ENCODE measurements around the gene ZNF830.

DNA sequence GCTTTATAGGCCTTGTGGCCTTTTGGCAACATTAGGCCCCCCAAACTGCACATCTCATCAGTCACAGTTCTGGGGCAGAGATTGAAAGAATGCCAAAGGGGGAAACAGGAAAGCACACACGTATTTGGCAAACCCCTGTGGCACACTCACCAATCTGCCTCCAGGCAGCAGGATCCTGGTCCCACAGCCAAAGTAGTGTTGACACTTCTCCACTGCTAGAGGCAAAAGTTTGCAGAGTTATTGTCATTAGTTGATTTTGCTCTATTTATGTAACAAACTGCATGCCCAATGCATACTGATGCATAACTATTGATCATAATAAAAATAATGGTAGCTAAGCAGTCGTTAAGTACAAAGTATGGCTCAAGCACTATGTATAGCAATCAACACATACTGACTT lies 45.2 kb upstream of the ZNF830 start:
- TF ChIP-seq, protein P1, sequence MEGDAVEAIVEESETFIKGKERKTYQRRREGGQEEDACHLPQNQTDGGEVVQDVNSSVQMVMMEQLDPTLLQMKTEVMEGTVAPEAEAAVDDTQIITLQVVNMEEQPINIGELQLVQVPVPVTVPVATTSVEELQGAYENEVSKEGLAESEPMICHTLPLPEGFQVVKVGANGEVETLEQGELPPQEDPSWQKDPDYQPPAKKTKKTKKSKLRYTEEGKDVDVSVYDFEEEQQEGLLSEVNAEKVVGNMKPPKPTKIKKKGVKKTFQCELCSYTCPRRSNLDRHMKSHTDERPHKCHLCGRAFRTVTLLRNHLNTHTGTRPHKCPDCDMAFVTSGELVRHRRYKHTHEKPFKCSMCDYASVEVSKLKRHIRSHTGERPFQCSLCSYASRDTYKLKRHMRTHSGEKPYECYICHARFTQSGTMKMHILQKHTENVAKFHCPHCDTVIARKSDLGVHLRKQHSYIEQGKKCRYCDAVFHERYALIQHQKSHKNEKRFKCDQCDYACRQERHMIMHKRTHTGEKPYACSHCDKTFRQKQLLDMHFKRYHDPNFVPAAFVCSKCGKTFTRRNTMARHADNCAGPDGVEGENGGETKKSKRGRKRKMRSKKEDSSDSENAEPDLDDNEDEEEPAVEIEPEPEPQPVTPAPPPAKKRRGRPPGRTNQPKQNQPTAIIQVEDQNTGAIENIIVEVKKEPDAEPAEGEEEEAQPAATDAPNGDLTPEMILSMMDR (IDR thresholded peaks at IDR 0.05; ENCODE audit: insufficient read depth, low read depth, low read length), result no peak
- no peak for TF ChIP-seq EZH2 (IDR thresholded peaks at IDR 0.05; ENCODE audit: insufficient read depth, low read length)

All from astrocyte (in vitro differentiated cells and primary cell).